Measurements from ENCODE around the gene REEP3.

Gene REEP3

GRCh38 chr10:63506554-63506953, 14.6 kb upstream of the REEP3 start:
- DNase-seq (ENCODE audit: low read depth), result no peak

GRCh38 chr10:63515002-63515763, 6.0 kb upstream of the REEP3 start:
- no peak for DNase-seq (ENCODE audit: low read depth)

- no peak for DNase-seq (ENCODE audit: low read depth)
Measured at GRCh38 chr10:63516207-63516606, 5.0 kb upstream of the REEP3 start.

- no peak for DNase-seq (ENCODE audit: low read depth)
Measured at GRCh38 chr10:63518690-63519288, 2.4 kb upstream of the REEP3 start.

GRCh38 chr10:63521416-63522276, 445 bp downstream of the REEP3 start:
- peak; percentile 40 for DNase-seq (ENCODE audit: low read depth)

GRCh38 chr10:63522277-63522687, 1.1 kb downstream of the REEP3 start:
- DNase-seq (ENCODE audit: low read depth), result no peak

- no peak for DNase-seq (ENCODE audit: low read depth)
Measured at GRCh38 chr10:63522995-63523394, 1.8 kb downstream of the REEP3 start.

GRCh38 chr10:63525021-63525420, 3.8 kb downstream of the REEP3 start:
- no peak for DNase-seq (ENCODE audit: low read depth)

- DNase-seq (ENCODE audit: low read depth), result no peak
Measured at GRCh38 chr10:63527401-63527800, 6.2 kb downstream of the REEP3 start.

- no peak for DNase-seq (ENCODE audit: low read depth)
Measured at GRCh38 chr10:63528084-63528744, 7.0 kb downstream of the REEP3 start.

GRCh38 chr10:63530409-63530808, 9.2 kb downstream of the REEP3 start:
- DNase-seq (ENCODE audit: low read depth), result no peak

- no peak for DNase-seq (ENCODE audit: low read depth)
Measured at GRCh38 chr10:63534723-63535122, 13.5 kb downstream of the REEP3 start.

GRCh38 chr10:63536698-63537097, 15.5 kb downstream of the REEP3 start:
- no peak for DNase-seq (ENCODE audit: low read depth)

GRCh38 chr10:63537536-63537935, 16.3 kb downstream of the REEP3 start:
- DNase-seq (ENCODE audit: low read depth), result no peak

- DNase-seq (ENCODE audit: low read depth), result no peak
Measured at GRCh38 chr10:63539377-63539776, 18.2 kb downstream of the REEP3 start.

GRCh38 chr10:63539994-63540393, 18.8 kb downstream of the REEP3 start:
- no peak for DNase-seq (ENCODE audit: low read depth)

GRCh38 chr10:63542835-63543575, 21.8 kb downstream of the REEP3 start:
- DNase-seq (ENCODE audit: low read depth), result no peak

GRCh38 chr10:63543576-63543962, 22.4 kb downstream of the REEP3 start:
- DNase-seq (ENCODE audit: low read depth), result no peak

- DNase-seq (ENCODE audit: low read depth), result no peak
Measured at GRCh38 chr10:63544418-63544817, 23.2 kb downstream of the REEP3 start.

GRCh38 chr10:63547628-63548360, 26.6 kb downstream of the REEP3 start:
- DNase-seq (ENCODE audit: low read depth), result no peak

GRCh38 chr10:63548860-63549259, 27.7 kb downstream of the REEP3 start:
- no peak for DNase-seq (ENCODE audit: low read depth)
